Right lobe of liver (tissue), 6 donors: ENCODE results near the gene RUSF1. TPM values are rescaled to one million over a fixed set of nuclear protein-coding genes. Genes with fewer than 3 reads are reported as not detected.

ENCODE experiments used
- ATAC-seq, 4 donors: fragments of 200-7000 bp; cut with Tn5 transposase; one replicate each; pipeline ENCODE4 v1.9.1; 2020; ENCODE audit warnings: mild to moderate bottlenecking in 4 of 4, moderate library complexity in 4 of 4
- DNase-seq, 3 donors: peaks; one replicate each; pipeline ENCODE4 v3.0.0-alpha.2; 2020
- H3K27ac ChIP-seq, 3 donors: fragments of 200-600 bp; one replicate each; pipeline ENCODE4 v1.8.0; 2022
- H3K27me3 ChIP-seq, 2 donors: fragments of 200-600 bp; one replicate each; pipeline ENCODE4 v1.8.0; 2022
- H3K36me3 ChIP-seq, 4 donors: fragments of 200-600 bp; sonication (generic) in 1 of 4; one replicate each; pipeline versions ENCODE4 v1.5.1 to v1.8.0; 2017 to 2022; ENCODE audit warnings: control low read depth in 1 of 4
- H3K4me1 ChIP-seq, 4 donors: fragments of 200-600 bp; sonication (generic) in 1 of 4; one replicate each; pipeline versions ENCODE4 v1.5.1 to v1.8.0; 2017 to 2022; ENCODE audit warnings: control low read depth in 1 of 4
- H3K4me3 ChIP-seq, 3 donors: fragments of 200-600 bp; one replicate each; pipeline ENCODE4 v1.8.0; 2022
- H3K9me3 ChIP-seq, 4 donors: fragments of 200-600 bp; sonication (generic) in 1 of 4; one replicate each; pipeline versions ENCODE4 v1.5.1 to v1.8.0; 2017 to 2022; ENCODE audit warnings: control low read depth in 1 of 4
- POLR2A ChIP-seq: fragments of 450-650 bp; IDR thresholded peaks from one replicate; pipeline ENCODE4 v1.6.1; 2017; ENCODE audit warnings: antibody characterized with exemption, mild to moderate bottlenecking
- WGBS: methylation state at CpG from one replicate; pipeline ENCODE4 v1.1.6; 2018; ENCODE audit warnings: low coverage, low lambda C conversion rate; ENCODE audit not compliant: insufficient coverage; ENCODE audit errors: missing lambda C conversion rate; 5-methylcytosine and 5-hydroxymethylcytosine counted together
- intact Hi-C, 2 donors: fragments of 100-400 bp; cut with DNase I; formaldehyde crosslinking; loops; one replicate each; pipeline versions ENCODE4 v1.11.2 to v1.14.1; 2022
- total RNA-seq, 6 experiments: library from RNA; depleted of rRNA in 2 of 6; stranded (reverse); fragments of >200 nt in 2 of 6; fragmentation: NEBNext Ultra II Directional in 3 of 6; extraction: Animal tissue kit (Norgen Biotek cat#: 25700) in 3 of 6; gene quantifications; one replicate each; pipeline versions ENCODE4 v1.1.0 to v1.2.4, GENCODE V29; 2016 to 2023
- TF ChIP-seq, protein P1 (sequence below), 4 donors: fragments of 200-600 bp in 3 of 4; fragments of 450-650 bp in 1 of 4; IDR thresholded peaks; one replicate each; pipeline versions ENCODE4 v1.5.1 to v1.8.0; 2016 to 2022; ENCODE audit warnings: antibody characterized with exemption in 4 of 4, mild to moderate bottlenecking in 2 of 4
- donor health status: DM: no; HTN: yes; CAD: no.
- donor health status: DM: no; HTN: no; CAD: no.
- donor health status: DM: no; HTN: no; CAD: no.
- donor health status: DM: no; HTN: yes; CAD: no.
- donor health status: DM: no; HTN: yes; CAD: no.

Gene RUSF1
- total RNA-seq, 6 experiments from 2014 or later = 35.8 to 70.3 (median 54.5) TPM

DNA sequence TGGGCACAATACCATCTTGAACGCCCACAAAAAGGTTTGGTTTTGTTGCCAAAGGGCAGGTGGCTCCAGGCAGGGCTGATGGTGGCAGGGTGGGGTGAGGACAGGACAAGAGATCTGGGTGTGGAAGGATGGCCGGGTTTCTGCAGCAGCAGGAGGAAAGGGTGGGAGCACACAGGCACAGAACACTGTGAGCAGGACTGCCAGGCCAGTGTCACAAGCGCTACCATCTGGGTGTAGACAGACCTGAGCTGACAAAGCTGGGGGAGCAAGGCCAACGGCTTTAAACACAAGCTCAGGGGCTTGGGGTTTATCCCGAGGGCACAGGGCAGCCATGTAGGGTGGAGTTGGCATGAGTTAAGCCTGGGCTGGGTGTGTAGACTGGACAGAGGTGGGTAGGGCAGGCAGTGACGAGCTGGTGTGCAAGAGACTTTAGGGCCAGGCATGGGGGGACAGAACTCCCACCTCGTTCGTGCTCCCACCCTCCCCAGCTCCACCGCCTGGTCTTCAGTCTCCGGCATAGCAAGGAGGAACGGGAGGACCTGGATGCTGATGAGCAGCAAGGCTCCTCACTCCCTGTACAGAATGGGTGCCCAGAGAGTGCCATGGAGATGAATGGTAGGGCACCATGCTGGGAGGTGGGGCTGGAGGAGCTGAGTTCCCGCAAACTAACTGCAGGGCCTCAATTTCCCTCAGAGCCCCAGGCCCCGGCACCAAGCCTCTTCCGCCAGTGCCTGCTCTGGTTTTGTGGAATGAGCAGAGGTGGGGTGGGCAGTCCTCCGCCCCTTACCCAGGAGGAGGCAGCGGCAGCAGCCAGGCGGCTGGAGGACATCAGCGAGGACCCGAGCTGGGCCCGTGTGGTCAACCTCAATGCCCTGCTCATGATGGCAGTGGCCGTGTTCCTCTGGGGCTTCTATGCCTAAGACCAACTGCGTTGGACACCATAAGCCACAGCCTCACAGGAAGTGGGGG is 18.3 kb downstream of the RUSF1 start:
- Histone ChIP-seq H3K27me3 (no peaks in the 10 kb centered on the region), H3K36me3 (peaks cover 0 to 27% (median 9%) of the 10 kb centered on the region in 4 donors), H3K27ac (no peak overlapping the region), H3K9me3 (no peaks in the 10 kb centered on the region), H3K4me1 (peaks cover 0 to 15% (median 2%) of the 10 kb centered on the region in 4 donors), H3K4me3 (no peak overlapping the region)
- WGBS = 82% methylated on average over 2 of the region's 22 CpGs
- ATAC-seq (no peak), DNase-seq (peak in 1 of 3 donors; percentile 28)
- intact Hi-C loops = no loop called here
- TF ChIP-seq, protein P1, sequence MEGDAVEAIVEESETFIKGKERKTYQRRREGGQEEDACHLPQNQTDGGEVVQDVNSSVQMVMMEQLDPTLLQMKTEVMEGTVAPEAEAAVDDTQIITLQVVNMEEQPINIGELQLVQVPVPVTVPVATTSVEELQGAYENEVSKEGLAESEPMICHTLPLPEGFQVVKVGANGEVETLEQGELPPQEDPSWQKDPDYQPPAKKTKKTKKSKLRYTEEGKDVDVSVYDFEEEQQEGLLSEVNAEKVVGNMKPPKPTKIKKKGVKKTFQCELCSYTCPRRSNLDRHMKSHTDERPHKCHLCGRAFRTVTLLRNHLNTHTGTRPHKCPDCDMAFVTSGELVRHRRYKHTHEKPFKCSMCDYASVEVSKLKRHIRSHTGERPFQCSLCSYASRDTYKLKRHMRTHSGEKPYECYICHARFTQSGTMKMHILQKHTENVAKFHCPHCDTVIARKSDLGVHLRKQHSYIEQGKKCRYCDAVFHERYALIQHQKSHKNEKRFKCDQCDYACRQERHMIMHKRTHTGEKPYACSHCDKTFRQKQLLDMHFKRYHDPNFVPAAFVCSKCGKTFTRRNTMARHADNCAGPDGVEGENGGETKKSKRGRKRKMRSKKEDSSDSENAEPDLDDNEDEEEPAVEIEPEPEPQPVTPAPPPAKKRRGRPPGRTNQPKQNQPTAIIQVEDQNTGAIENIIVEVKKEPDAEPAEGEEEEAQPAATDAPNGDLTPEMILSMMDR (IDR thresholded peaks at IDR 0.05) = no peak
- TF ChIP-seq POLR2A = no peak

- ATAC-seq = no peak
- intact Hi-C loops = no loop called here
- DNase-seq = peak in 1 of 3 donors; percentile 48
- Histone ChIP-seq H3K36me3 (peaks cover 0 to 21% (median 9%) of the 10 kb centered on the region in 4 donors), H3K4me1 (peaks cover 0 to 15% (median 2%) of the 10 kb centered on the region in 4 donors), H3K4me3 (no peak overlapping the region), H3K9me3 (no peaks in the 10 kb centered on the region), H3K27me3 (no peaks in the 10 kb centered on the region), H3K27ac (no peak overlapping the region)
- no peak for TF ChIP-seq POLR2A
- TF ChIP-seq, protein P1 (IDR thresholded peaks at IDR 0.05) = no peak
- WGBS = 87% methylated on average over 5 of the region's 7 CpGs
Measured at GRCh38 chr16:31489298-31489564, 19.0 kb downstream of the RUSF1 start.

DNA sequence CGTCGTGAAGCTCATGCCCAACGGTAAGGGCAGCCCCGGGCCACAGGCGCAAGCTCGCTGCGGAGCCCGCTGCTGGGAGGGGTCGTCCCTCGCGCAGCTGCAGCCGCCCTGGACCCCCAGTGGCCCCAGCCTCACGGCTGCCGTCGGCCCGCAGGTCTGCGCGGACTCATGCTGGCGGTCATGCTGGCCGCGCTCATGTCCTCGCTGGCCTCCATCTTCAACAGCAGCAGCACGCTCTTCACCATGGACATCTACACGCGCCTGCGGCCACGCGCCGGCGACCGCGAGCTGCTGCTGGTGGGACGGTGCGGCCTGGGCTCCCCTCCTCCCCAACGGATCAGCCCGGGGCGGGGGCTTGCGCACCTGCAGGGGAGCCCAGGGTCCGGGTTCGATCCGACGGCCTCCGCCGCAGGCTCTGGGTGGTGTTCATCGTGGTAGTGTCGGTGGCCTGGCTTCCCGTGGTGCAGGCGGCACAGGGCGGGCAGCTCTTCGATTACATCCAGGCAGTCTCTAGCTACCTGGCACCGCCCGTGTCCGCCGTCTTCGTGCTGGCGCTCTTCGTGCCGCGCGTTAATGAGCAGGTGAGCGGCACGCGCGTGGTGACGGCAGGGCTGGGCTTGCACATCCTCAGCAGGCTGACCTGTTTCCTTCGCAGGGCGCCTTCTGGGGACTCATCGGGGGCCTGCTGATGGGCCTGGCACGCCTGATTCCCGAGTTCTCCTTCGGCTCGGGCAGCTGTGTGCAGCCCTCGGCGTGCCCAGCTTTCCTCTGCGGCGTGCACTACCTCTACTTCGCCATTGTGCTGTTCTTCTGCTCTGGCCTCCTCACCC is 19.5 kb downstream of the RUSF1 start:
- Histone ChIP-seq H3K27me3 (no peaks in the 10 kb centered on the region), H3K4me3 (peak overlapping the region in 2 of 3 donors; percentile 49 to 57), H3K9me3 (no peaks in the 10 kb centered on the region), H3K27ac (no peak overlapping the region), H3K36me3 (peaks cover 0 to 18% (median 8%) of the 10 kb centered on the region in 4 donors), H3K4me1 (peaks cover 0 to 15% (median 2%) of the 10 kb centered on the region in 4 donors)
- DNase-seq = peak in 1 of 3 donors; percentile 58
- WGBS = 71% methylated on average over 11 of the region's 77 CpGs
- intact Hi-C loops = no loop called here
- peak in 3 of 4 donors; percentile 1 to 23 (median 3) for ATAC-seq
- TF ChIP-seq, protein P1 (IDR thresholded peaks at IDR 0.05) = no peak
- no peak for TF ChIP-seq POLR2A

DNA sequence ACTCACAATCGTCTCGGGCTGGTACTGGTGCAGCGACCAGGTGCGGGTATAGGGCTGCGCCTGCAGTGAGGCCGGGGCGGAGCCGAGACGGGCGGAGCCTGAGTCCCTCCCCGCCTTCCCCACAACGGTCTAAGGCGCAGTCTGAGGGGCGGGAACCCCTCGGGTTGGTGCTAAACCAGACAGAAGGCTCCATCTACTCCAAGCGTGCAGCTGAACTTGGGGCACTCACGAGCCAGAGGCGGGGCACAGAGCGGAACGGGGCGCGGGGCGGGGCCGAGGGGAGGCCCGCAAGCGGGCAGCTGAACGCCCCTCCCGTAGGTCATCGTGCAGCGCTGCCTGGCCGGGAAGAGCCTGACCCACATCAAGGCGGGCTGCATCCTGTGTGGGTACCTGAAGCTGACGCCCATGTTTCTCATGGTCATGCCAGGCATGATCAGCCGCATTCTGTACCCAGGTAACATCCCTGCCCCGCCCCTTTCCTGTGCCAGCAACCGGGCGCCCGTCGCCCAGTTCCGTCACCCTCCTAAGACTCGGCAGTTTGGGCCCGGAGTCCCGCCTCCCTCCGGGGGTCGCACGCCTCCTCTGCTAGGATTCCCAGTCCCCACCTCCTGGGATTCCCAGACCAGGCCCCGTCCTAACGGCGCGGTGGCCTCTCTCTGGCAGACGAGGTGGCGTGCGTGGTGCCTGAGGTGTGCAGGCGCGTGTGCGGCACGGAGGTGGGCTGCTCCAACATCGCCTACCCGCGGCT is 20.3 kb downstream of the RUSF1 start:
- intact Hi-C loops = no loop called here
- H3K4me1 ChIP-seq = peaks cover 0 to 15% (median 2%) of the 10 kb centered on the region in 4 donors
- TF ChIP-seq POLR2A = no peak
- TF ChIP-seq, protein P1 (IDR thresholded peaks at IDR 0.05) = no peak
- no peaks in the 10 kb centered on the region for H3K9me3 ChIP-seq
- H3K27me3 ChIP-seq = no peaks in the 10 kb centered on the region
- DNase-seq (peak in 2 of 3 donors; percentile 65 to 66), ATAC-seq (peak; percentile 78 to 82 (median 79))
- peaks cover 0 to 10% (median 2%) of the 10 kb centered on the region in 4 donors for H3K36me3 ChIP-seq
- H3K4me3 ChIP-seq = peak overlapping the region; percentile 49 to 57 (median 50)
- H3K27ac ChIP-seq = no peak overlapping the region
- WGBS = 0% methylated on average over 4 of the region's 60 CpGs
